ENCODE results near the gene RBM5.

The RBM5 gene

DNA sequence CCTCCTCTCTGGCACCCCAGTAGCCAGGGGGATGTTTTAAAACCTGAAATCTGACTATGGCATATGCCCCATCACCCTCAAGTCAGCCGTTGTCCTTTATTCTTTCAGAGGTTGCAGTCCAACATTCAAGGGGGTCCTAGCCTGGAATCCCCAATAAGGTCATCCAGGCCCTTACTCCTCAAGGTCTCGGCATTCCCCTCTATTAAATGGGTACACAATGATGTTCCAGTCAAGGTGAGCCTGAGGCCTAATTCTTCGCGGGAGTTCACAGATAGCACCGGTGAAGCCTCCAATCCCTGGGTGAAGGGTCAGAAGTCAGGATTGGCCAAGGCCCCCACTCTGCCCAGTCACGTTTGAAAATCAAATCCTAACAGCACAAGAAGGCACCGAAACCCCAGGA is 58.3 kb downstream of the RBM5 start:
- in situ Hi-C loops (cut with MboI; ENCODE audit: low pct_unique_long_range_greater_than_20kb, low sequenced_read_pairs, unreplicated experiment) = no loop called here
- no peak for DNase-seq (ENCODE audit: low spot score)
- TF ChIP-seq, protein P1, sequence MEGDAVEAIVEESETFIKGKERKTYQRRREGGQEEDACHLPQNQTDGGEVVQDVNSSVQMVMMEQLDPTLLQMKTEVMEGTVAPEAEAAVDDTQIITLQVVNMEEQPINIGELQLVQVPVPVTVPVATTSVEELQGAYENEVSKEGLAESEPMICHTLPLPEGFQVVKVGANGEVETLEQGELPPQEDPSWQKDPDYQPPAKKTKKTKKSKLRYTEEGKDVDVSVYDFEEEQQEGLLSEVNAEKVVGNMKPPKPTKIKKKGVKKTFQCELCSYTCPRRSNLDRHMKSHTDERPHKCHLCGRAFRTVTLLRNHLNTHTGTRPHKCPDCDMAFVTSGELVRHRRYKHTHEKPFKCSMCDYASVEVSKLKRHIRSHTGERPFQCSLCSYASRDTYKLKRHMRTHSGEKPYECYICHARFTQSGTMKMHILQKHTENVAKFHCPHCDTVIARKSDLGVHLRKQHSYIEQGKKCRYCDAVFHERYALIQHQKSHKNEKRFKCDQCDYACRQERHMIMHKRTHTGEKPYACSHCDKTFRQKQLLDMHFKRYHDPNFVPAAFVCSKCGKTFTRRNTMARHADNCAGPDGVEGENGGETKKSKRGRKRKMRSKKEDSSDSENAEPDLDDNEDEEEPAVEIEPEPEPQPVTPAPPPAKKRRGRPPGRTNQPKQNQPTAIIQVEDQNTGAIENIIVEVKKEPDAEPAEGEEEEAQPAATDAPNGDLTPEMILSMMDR (IDR thresholded peaks at IDR 0.05; ENCODE audit: extremely low read depth, insufficient read depth, missing control alignments) = no peak

- TF ChIP-seq, protein P1 (IDR thresholded peaks at IDR 0.05; ENCODE audit: extremely low read depth, insufficient read depth, missing control alignments) = no peak
- no peak for DNase-seq (ENCODE audit: low spot score)
- in situ Hi-C loops (cut with MboI; ENCODE audit: low pct_unique_long_range_greater_than_20kb, low sequenced_read_pairs, unreplicated experiment) = no loop called here
Measured at GRCh38 chr3:50147447-50147846, 58.7 kb downstream of the RBM5 start.

GRCh38 chr3:50147861-50148260 is 59.1 kb downstream of the RBM5 start:
- TF ChIP-seq, protein P1 (IDR thresholded peaks at IDR 0.05; ENCODE audit: extremely low read depth, insufficient read depth, missing control alignments) = no peak
- in situ Hi-C loops (cut with MboI; ENCODE audit: low pct_unique_long_range_greater_than_20kb, low sequenced_read_pairs, unreplicated experiment) = no loop called here
- no peak for DNase-seq (ENCODE audit: low spot score)

GRCh38 chr3:50150404-50150750 is 61.7 kb downstream of the RBM5 start:
- no peak for DNase-seq (ENCODE audit: low spot score)
- in situ Hi-C loops (cut with MboI; ENCODE audit: low pct_unique_long_range_greater_than_20kb, low sequenced_read_pairs, unreplicated experiment) = no loop called here
- TF ChIP-seq, protein P1 (IDR thresholded peaks at IDR 0.05; ENCODE audit: extremely low read depth, insufficient read depth, missing control alignments) = no peak

- in situ Hi-C loops (cut with MboI; ENCODE audit: low pct_unique_long_range_greater_than_20kb, low sequenced_read_pairs, unreplicated experiment) = no loop called here
- TF ChIP-seq, protein P1 (IDR thresholded peaks at IDR 0.05; ENCODE audit: extremely low read depth, insufficient read depth, missing control alignments) = no peak
- DNase-seq (ENCODE audit: low spot score) = no peak
Measured at GRCh38 chr3:50150863-50151686, 62.4 kb downstream of the RBM5 start.

GRCh38 chr3:50151728-50152127 is 63.0 kb downstream of the RBM5 start:
- TF ChIP-seq, protein P1 (IDR thresholded peaks at IDR 0.05; ENCODE audit: extremely low read depth, insufficient read depth, missing control alignments) = no peak
- DNase-seq (ENCODE audit: low spot score) = no peak
- in situ Hi-C loops (cut with MboI; ENCODE audit: low pct_unique_long_range_greater_than_20kb, low sequenced_read_pairs, unreplicated experiment) = no loop called here

Data from GM13977 (cell line).